A549 (cell line): Measurements from ENCODE around the gene UHRF1. TPM values are rescaled to one million over a fixed set of nuclear protein-coding genes. Genes with fewer than 3 reads are reported as not detected.

Source experiments
- ATAC-seq, 2 experiments: fragments of 200-7000 bp in 1 of 2; fragments of >200 bp in 1 of 2; cut with Nextera tagmentation in 1 of 2; cut with Tn5 transposase in 1 of 2; 3 replicates each; pipeline versions ENCODE4 v1.8.0 to v1.9.1; 2018 to 2020; ENCODE audit warnings: mild to moderate bottlenecking in 1 of 2, moderate library complexity in 1 of 2
- CTCF ChIA-PET: fragments of 300-600 bp; sonication (Branson Sonifier 250); formaldehyde crosslinking; extraction: SDS; loops from one replicate; lab custom pipeline; 2021; ENCODE audit warnings: antibody characterized with exemption, inconsistent platforms; lab: Yijun Ruan, JAX
- POLR2A ChIA-PET: fragments of 350-600 bp; formaldehyde crosslinking; extraction: SDS; loops from one replicate; lab custom pipeline; 2021; ENCODE audit warnings: antibody characterized with exemption, inconsistent platforms; lab: Yijun Ruan, JAX
- DNase-seq, 2 experiments: peaks; one replicate each; pipeline versions ENCODE4 v3.0.0 to v3.0.0-alpha.2; 2011 to 2016; ENCODE audit warnings: low read depth in 1 of 2, low spot score in 1 of 2
- FAIRE-seq: peaks from 2 replicates; lab custom pipeline; 2011; peaks lifted over from hg19 to GRCh38; lab: Jason Lieb, UNC
- H3K27ac ChIP-seq, 2 experiments: fragments of >200 bp; sonication (Bioruptor Twin); formaldehyde crosslinking; 3 replicates each; pipeline ENCODE4 v1.5.1; 2016 to 2017
- H3K4me1 ChIP-seq: fragments of >200 bp; sonication (Bioruptor Twin); formaldehyde crosslinking; 3 replicates; pipeline ENCODE4 v1.6.1; 2016
- H3K4me2 ChIP-seq: fragments of >200 bp; sonication (Bioruptor Twin); formaldehyde crosslinking; 3 replicates; pipeline ENCODE4 v1.6.1; 2016
- H3K4me3 ChIP-seq: fragments of >200 bp; sonication (Bioruptor Twin); formaldehyde crosslinking; 3 replicates; pipeline ENCODE4 v1.5.1; 2016
- H3K9me3 ChIP-seq: fragments of >200 bp; sonication (Bioruptor Twin); formaldehyde crosslinking; 3 replicates; pipeline ENCODE4 v1.6.1; 2016
- CBX2 ChIP-seq: fragments of 200-600 bp; sonication (generic); IDR thresholded peaks from 2 replicates; pipeline ENCODE4 v1.6.1; 2016; ENCODE audit warnings: low read depth, mild to moderate bottlenecking, borderline replicate concordance
- CHD2 ChIP-seq: fragments of 150-350 bp; IDR thresholded peaks from 2 replicates; pipeline ENCODE4 v1.6.1; 2014; ENCODE audit warnings: low read length; ENCODE audit not compliant: partially characterized antibody
- CHD4 ChIP-seq: fragments of 200-600 bp; sonication (generic); IDR thresholded peaks from 2 replicates; pipeline ENCODE4 v1.6.1; 2016; ENCODE audit warnings: antibody characterized with exemption, mild to moderate bottlenecking, borderline replicate concordance
- EHF ChIP-seq: fragments of 250-450 bp; sonication (Bioruptor Pico); IDR thresholded peaks from 2 replicates; pipeline ENCODE4 v1.5.0; 2020; ENCODE audit warnings: mild to moderate bottlenecking
- EP300 ChIP-seq, 2 experiments: fragments of >200 bp; sonication (Bioruptor Twin); formaldehyde crosslinking; IDR thresholded peaks; 2 replicates in 1 of 2; 3 replicates in 1 of 2; pipeline ENCODE4 v1.6.1; 2016 to 2017
- FOSL2 ChIP-seq, 2 experiments: fragments of 450-650 bp in 1 of 2; fragments of >200 bp in 1 of 2; sonication (Bioruptor Twin) in 1 of 2; formaldehyde crosslinking; IDR thresholded peaks; 2 replicates each; pipeline versions ENCODE4 v1.5.0 to v1.6.1; 2016 to 2020; ENCODE audit warnings: mild to moderate bottlenecking in 1 of 2, moderate library complexity in 1 of 2
- HOXA7 ChIP-seq: fragments of 250-450 bp; sonication (Bioruptor Pico); IDR thresholded peaks from 2 replicates; pipeline ENCODE4 v1.5.0; 2020; ENCODE audit warnings: mild to moderate bottlenecking, moderate library complexity
- HOXB13 ChIP-seq: fragments of 250-450 bp; sonication (Bioruptor Pico); IDR thresholded peaks from 2 replicates; pipeline ENCODE4 v1.5.0; 2020; ENCODE audit warnings: low read depth, mild to moderate bottlenecking, moderate library complexity
- JUNB ChIP-seq: fragments of >200 bp; sonication (Bioruptor Twin); formaldehyde crosslinking; IDR thresholded peaks from 2 replicates; pipeline ENCODE4 v1.6.1; 2016
- MAZ ChIP-seq: fragments of 150-350 bp; IDR thresholded peaks from 2 replicates; pipeline ENCODE4 v1.6.1; 2014; ENCODE audit warnings: antibody characterized with exemption, low read depth, low read length, borderline replicate concordance
- POLR2A ChIP-seq: IDR thresholded peaks from 2 replicates; pipeline ENCODE4 v1.6.1; 2012; ENCODE audit warnings: mild to moderate bottlenecking, low read length
- POLR2AphosphoS2 ChIP-seq: conservative IDR thresholded peaks from 2 replicates; pipeline ENCODE4 v1.6.1; 2012; ENCODE audit warnings: low read length, improper control_type of control experiment, inconsistent platforms
- RARB ChIP-seq: fragments of 250-450 bp; sonication (Bioruptor Pico); IDR thresholded peaks from 2 replicates; pipeline ENCODE4 v1.8.0; 2021; ENCODE audit warnings: mild to moderate bottlenecking, moderate library complexity
- RNF2 ChIP-seq: fragments of 200-600 bp; sonication (generic); IDR thresholded peaks from 2 replicates; pipeline ENCODE4 v1.6.1; 2016; ENCODE audit warnings: low read depth, mild to moderate bottlenecking, antibody characterized with exemption, moderate library complexity, borderline replicate concordance
- SMC3 ChIP-seq: fragments of >200 bp; sonication (Bioruptor Twin); formaldehyde crosslinking; IDR thresholded peaks from 3 replicates; pipeline ENCODE4 v1.6.1; 2018; ENCODE audit warnings: inconsistent platforms
- TFCP2L1 ChIP-seq: fragments of 250-450 bp; sonication (Bioruptor Pico); IDR thresholded peaks from 2 replicates; pipeline ENCODE4 v1.5.0; 2021; ENCODE audit warnings: mild to moderate bottlenecking
- ZFP36 ChIP-seq: fragments of 450-650 bp; IDR thresholded peaks from 2 replicates; pipeline ENCODE4 v1.6.1; 2014; ENCODE audit warnings: borderline replicate concordance; ENCODE audit not compliant: partially characterized antibody
- ZNF302 ChIP-seq: fragments of 250-450 bp; sonication (Bioruptor Pico); IDR thresholded peaks from 2 replicates; pipeline ENCODE4 v1.9.0; 2021; ENCODE audit warnings: inconsistent platforms, mild to moderate bottlenecking, moderate library complexity
- WGBS: methylation state at CpG from one replicate; pipeline ENCODE4 v1.1.6; 2017; ENCODE audit errors: missing lambda C conversion rate; 5-methylcytosine and 5-hydroxymethylcytosine counted together
- polyA plus RNA-seq, 4 experiments: library from polyadenylated mRNA; depleted of rRNA in 3 of 4; stranded (reverse); fragments of >200 nt; fragmentation: RNase III in 1 of 4; extraction: RNeasy Plus Mini Kit Qiagen cat#74134 plus additional on column Dnase treatment in 1 of 4; gene quantifications; 2 replicates in 3 of 4; 3 replicates in 1 of 4; pipeline ENCODE4 v1.2.3, GENCODE V29; 2011 to 2017
- TF ChIP-seq, protein P1 (sequence below): fragments of >200 bp; sonication (Bioruptor Twin); formaldehyde crosslinking; IDR thresholded peaks from 3 replicates; pipeline ENCODE4 v1.6.1; 2016
- TF ChIP-seq, protein P2 (sequence below): IDR thresholded peaks from 2 replicates; pipeline ENCODE4 v1.6.1; 2012
- TF ChIP-seq, protein P3 (sequence below): fragments of 250-450 bp; sonication (Bioruptor Pico); IDR thresholded peaks from 2 replicates; pipeline ENCODE4 v1.5.0; 2021; ENCODE audit warnings: mild to moderate bottlenecking, moderate library complexity, borderline replicate concordance
- TF ChIP-seq, protein P4 (sequence below): fragments of 200-600 bp; sonication (generic); IDR thresholded peaks from 2 replicates; pipeline ENCODE4 v1.6.1; 2016; ENCODE audit warnings: antibody characterized with exemption, mild to moderate bottlenecking, moderate library complexity
- TF ChIP-seq, protein P5 (sequence below): IDR thresholded peaks from 2 replicates; pipeline ENCODE4 v1.6.1; 2012
- TF ChIP-seq, protein P6 (sequence below): fragments of 450-650 bp; IDR thresholded peaks from 2 replicates; pipeline ENCODE4 v1.6.1; 2014; ENCODE audit warnings: antibody characterized with exemption

UHRF1 gene
- polyA plus RNA-seq, 2 of the 4 experiments (the other 2 are of a cell fraction) = 7.2 to 52.3 TPM

DNA sequence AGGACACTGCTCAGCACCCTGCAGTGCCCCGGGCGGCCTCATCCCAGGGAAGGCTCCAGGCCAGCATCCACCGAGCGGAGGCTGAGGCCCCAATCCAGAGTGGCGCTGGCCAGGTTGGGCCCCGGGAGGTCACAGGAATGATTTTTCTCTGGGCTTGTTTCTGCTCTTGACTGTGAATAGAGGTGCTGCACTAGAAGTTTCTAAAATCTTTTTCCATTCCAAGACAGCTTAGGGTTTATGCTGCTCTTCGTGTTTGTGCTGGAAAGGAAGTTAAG lies 74.7 kb downstream of the UHRF1 start:
- WGBS = 96% methylated on average over 4 of the region's 7 CpGs
- Histone ChIP-seq H3K4me2 (no peak overlapping the region), H3K4me1 (peaks cover 5% of the 10 kb centered on the region; the same call in 1 of the 3 replicates), H3K9me3 (no peaks in the 10 kb centered on the region), H3K4me3 (no peak overlapping the region), H3K27ac (no peak overlapping the region)
- ATAC-seq = no peak
- ChIA-PET CTCF (no interaction called here), POLR2A (no interaction called here)
- no peak for FAIRE-seq
- no peak for TF ChIP-seq FOSL2 (IDR thresholded peaks at IDR 0.05)
- TF ChIP-seq FOSL2 (CRISPR knock-in tag; IDR thresholded peaks at IDR 0.05) = no peak
- no peak for TF ChIP-seq MAZ
- no peak for TF ChIP-seq RARB
- no peak for TF ChIP-seq ZNF302 (CRISPR knock-in tag)
- no peak for TF ChIP-seq CHD2
- TF ChIP-seq ZFP36 = no peak
- no peak for TF ChIP-seq EP300 (IDR thresholded peaks at IDR 0.05)
- no peak for TF ChIP-seq POLR2AphosphoS2
- TF ChIP-seq, protein P1, sequence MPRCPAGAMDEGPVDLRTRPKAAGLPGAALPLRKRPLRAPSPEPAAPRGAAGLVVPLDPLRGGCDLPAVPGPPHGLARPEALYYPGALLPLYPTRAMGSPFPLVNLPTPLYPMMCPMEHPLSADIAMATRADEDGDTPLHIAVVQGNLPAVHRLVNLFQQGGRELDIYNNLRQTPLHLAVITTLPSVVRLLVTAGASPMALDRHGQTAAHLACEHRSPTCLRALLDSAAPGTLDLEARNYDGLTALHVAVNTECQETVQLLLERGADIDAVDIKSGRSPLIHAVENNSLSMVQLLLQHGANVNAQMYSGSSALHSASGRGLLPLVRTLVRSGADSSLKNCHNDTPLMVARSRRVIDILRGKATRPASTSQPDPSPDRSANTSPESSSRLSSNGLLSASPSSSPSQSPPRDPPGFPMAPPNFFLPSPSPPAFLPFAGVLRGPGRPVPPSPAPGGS = no peak
- no peak for TF ChIP-seq SMC3
- TF ChIP-seq, protein P2, sequence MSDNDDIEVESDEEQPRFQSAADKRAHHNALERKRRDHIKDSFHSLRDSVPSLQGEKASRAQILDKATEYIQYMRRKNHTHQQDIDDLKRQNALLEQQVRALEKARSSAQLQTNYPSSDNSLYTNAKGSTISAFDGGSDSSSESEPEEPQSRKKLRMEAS = no peak
- no peak for DNase-seq

DNA sequence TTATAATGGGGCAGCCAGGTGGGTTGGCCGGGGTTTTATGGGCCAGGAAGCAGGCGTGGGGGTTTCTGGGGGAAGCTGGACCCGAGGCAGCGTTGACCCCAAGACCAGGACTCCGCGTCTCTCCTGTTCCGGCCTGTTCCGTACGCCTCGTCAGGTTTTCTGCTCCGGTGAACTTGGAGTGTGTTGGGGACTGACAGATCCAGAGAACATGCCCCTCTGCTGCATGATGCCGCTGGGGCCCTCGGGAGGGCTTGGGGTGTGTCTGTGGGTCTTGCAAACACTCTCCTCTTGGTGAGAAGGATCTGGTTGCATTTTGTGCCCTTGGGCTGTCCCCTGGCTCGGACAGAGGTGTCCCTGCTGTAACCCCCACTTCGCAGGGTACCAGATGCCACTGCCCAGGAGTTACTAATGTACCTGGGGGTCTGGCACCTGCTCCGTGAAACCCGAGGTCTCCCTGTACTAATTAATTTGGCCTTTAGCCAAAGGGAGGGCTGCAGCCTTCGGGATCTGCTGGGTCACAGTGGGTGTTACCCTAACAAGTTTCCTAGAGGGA lies 75.2 kb downstream of the UHRF1 start:
- Histone ChIP-seq H3K27ac (no peak overlapping the region), H3K4me3 (no peak overlapping the region)
- ChIA-PET CTCF (interaction anchor here (1.9 kb wide), 1 partner anchor 12 kb away, joined by 10 read pairs; no protein-coding TSS in a partner anchor), POLR2A (no interaction called here)
- ATAC-seq (no peak), DNase-seq (no peak)
- TF ChIP-seq JUNB (no peak), RNF2 (no peak), CBX2 (no peak), EHF (CRISPR knock-in tag) (no peak), POLR2A (no peak), HOXB13 (CRISPR knock-in tag) (no peak), HOXA7 (CRISPR knock-in tag) (no peak), SMC3 (no peak), ZNF302 (CRISPR knock-in tag) (no peak), TFCP2L1 (CRISPR knock-in tag) (no peak), CHD4 (no peak), ZFP36 (no peak)
- TF ChIP-seq, protein P3, sequence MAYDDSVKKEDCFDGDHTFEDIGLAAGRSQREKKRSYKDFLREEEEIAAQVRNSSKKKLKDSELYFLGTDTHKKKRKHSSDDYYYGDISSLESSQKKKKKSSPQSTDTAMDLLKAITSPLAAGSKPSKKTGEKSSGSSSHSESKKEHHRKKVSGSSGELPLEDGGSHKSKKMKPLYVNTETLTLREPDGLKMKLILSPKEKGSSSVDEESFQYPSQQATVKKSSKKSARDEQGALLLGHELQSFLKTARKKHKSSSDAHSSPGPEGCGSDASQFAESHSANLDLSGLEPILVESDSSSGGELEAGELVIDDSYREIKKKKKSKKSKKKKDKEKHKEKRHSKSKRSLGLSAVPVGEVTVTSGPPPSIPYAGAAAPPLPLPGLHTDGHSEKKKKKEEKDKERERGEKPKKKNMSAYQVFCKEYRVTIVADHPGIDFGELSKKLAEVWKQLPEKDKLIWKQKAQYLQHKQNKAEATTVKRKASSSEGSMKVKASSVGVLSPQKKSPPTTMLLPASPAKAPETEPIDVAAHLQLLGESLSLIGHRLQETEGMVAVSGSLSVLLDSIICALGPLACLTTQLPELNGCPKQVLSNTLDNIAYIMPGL (CRISPR knock-in tag) = no peak
- TF ChIP-seq, protein P4, sequence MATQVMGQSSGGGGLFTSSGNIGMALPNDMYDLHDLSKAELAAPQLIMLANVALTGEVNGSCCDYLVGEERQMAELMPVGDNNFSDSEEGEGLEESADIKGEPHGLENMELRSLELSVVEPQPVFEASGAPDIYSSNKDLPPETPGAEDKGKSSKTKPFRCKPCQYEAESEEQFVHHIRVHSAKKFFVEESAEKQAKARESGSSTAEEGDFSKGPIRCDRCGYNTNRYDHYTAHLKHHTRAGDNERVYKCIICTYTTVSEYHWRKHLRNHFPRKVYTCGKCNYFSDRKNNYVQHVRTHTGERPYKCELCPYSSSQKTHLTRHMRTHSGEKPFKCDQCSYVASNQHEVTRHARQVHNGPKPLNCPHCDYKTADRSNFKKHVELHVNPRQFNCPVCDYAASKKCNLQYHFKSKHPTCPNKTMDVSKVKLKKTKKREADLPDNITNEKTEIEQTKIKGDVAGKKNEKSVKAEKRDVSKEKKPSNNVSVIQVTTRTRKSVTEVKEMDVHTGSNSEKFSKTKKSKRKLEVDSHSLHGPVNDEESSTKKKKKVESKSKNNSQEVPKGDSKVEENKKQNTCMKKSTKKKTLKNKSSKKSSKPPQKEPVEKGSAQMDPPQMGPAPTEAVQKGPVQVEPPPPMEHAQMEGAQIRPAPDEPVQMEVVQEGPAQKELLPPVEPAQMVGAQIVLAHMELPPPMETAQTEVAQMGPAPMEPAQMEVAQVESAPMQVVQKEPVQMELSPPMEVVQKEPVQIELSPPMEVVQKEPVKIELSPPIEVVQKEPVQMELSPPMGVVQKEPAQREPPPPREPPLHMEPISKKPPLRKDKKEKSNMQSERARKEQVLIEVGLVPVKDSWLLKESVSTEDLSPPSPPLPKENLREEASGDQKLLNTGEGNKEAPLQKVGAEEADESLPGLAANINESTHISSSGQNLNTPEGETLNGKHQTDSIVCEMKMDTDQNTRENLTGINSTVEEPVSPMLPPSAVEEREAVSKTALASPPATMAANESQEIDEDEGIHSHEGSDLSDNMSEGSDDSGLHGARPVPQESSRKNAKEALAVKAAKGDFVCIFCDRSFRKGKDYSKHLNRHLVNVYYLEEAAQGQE = no peak
- TF ChIP-seq, protein P5, sequence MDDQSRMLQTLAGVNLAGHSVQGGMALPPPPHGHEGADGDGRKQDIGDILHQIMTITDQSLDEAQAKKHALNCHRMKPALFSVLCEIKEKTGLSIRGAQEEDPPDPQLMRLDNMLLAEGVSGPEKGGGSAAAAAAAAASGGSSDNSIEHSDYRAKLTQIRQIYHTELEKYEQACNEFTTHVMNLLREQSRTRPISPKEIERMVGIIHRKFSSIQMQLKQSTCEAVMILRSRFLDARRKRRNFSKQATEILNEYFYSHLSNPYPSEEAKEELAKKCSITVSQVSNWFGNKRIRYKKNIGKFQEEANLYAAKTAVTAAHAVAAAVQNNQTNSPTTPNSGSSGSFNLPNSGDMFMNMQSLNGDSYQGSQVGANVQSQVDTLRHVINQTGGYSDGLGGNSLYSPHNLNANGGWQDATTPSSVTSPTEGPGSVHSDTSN = no peak
- TF ChIP-seq, protein P6, sequence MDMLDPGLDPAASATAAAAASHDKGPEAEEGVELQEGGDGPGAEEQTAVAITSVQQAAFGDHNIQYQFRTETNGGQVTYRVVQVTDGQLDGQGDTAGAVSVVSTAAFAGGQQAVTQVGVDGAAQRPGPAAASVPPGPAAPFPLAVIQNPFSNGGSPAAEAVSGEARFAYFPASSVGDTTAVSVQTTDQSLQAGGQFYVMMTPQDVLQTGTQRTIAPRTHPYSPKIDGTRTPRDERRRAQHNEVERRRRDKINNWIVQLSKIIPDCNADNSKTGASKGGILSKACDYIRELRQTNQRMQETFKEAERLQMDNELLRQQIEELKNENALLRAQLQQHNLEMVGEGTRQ = no peak
- TF ChIP-seq, all 56 proteins: peak for 0
- WGBS = 80% methylated on average over 12 of the region's 18 CpGs
- no peak overlapping the region for H3K4me2 ChIP-seq
- no peaks in the 10 kb centered on the region for H3K9me3 ChIP-seq
- peaks cover 5% of the 10 kb centered on the region; the same call in 1 of the 3 replicates for H3K4me1 ChIP-seq
- FAIRE-seq = no peak
